HepG2 (cell line): ENCODE results near the gene NUDT3. TPM values are rescaled to one million over a fixed set of nuclear protein-coding genes. Genes with fewer than 3 reads are reported as not detected.

ENCODE experiments used
- BORCS8-MEF2B ChIP-seq: sonication (generic); formaldehyde crosslinking; IDR thresholded peaks from 2 replicates; pipeline ENCODE4 v1.8.0; 2022; ENCODE audit warnings: mild to moderate bottlenecking, missing genetic modification reagents
- CSRNP1 ChIP-seq: sonication (generic); formaldehyde crosslinking; IDR thresholded peaks from 2 replicates; pipeline ENCODE4 v1.8.1; 2023; ENCODE audit warnings: mild to moderate bottlenecking, missing genetic modification reagents
- ETV6 ChIP-seq: sonication (generic); formaldehyde crosslinking; conservative IDR thresholded peaks from 2 replicates; pipeline ENCODE4 v1.4.0; 2020; ENCODE audit warnings: missing genetic modification reagents
- FOXA1 ChIP-seq, 2 experiments: fragments of 450-650 bp in 1 of 2; sonication (generic) in 1 of 2; formaldehyde crosslinking in 1 of 2; IDR thresholded peaks; 2 replicates each; pipeline versions ENCODE4 v1.4.0 to v1.6.1; 2016 to 2020; ENCODE audit warnings: missing genetic modification reagents in 1 of 2
- FOXA3 ChIP-seq: IDR thresholded peaks from 2 replicates; pipeline ENCODE4 v1.6.1; 2016; ENCODE audit warnings: missing genetic modification reagents, missing compliant biosample characterization
- GABPB1 ChIP-seq: IDR thresholded peaks from 2 replicates; pipeline ENCODE4 v1.6.1; 2016; ENCODE audit warnings: mild to moderate bottlenecking, missing genetic modification reagents, moderate library complexity, missing compliant biosample characterization
- HES4 ChIP-seq: sonication (generic); formaldehyde crosslinking; IDR thresholded peaks from 2 replicates; pipeline ENCODE4 v1.9.0; 2021; ENCODE audit warnings: mild to moderate bottlenecking, missing genetic modification reagents, borderline replicate concordance
- MAFG ChIP-seq: sonication (generic); formaldehyde crosslinking; IDR thresholded peaks from 2 replicates; pipeline ENCODE4 v1.5.1; 2020; ENCODE audit warnings: mild to moderate bottlenecking, missing genetic modification reagents
- PCBP1 ChIP-seq: fragments of 200-400 bp; formaldehyde crosslinking; IDR thresholded peaks from 2 replicates; pipeline ENCODE4 v1.6.1; 2017; ENCODE audit warnings: mild to moderate bottlenecking, low read depth, low read length, borderline replicate concordance
- REST ChIP-seq, 2 experiments: IDR thresholded peaks; 2 replicates each; pipeline ENCODE4 v1.6.1; 2011 to 2012; ENCODE audit warnings: low read length in 2 of 2, borderline replicate concordance in 1 of 2, low read depth in 1 of 2, mild to moderate bottlenecking in 1 of 2, moderate library complexity in 1 of 2
- ZBTB34 ChIP-seq: sonication (generic); formaldehyde crosslinking; IDR thresholded peaks from 2 replicates; pipeline ENCODE4 v1.8.0; 2022; ENCODE audit warnings: mild to moderate bottlenecking, missing genetic modification reagents
- ZNF20 ChIP-seq: sonication (generic); formaldehyde crosslinking; IDR thresholded peaks from 2 replicates; pipeline ENCODE4 v1.4.0; 2020; ENCODE audit warnings: mild to moderate bottlenecking, moderate library complexity, missing genetic modification reagents
- ZNF274 ChIP-seq: sonication (generic); formaldehyde crosslinking; IDR thresholded peaks from 2 replicates; pipeline ENCODE4 v1.5.1; 2020; ENCODE audit warnings: mild to moderate bottlenecking, missing genetic modification reagents
- ZNF280B ChIP-seq: sonication (generic); formaldehyde crosslinking; IDR thresholded peaks from 2 replicates; pipeline ENCODE4 v1.5.0; 2020; ENCODE audit warnings: missing genetic modification reagents, mild to moderate bottlenecking, borderline replicate concordance
- ZNF282 ChIP-seq: fragments of 450-650 bp; IDR thresholded peaks from 2 replicates; pipeline ENCODE4 v1.6.1; 2018; ENCODE audit not compliant: partially characterized antibody
- ZNF747 ChIP-seq: sonication (generic); formaldehyde crosslinking; IDR thresholded peaks from 2 replicates; pipeline ENCODE4 v1.8.1; 2023; ENCODE audit warnings: missing genetic modification reagents, mild to moderate bottlenecking, borderline replicate concordance
- ZNF761 ChIP-seq: sonication (generic); formaldehyde crosslinking; conservative IDR thresholded peaks from 2 replicates; pipeline ENCODE4 v1.4.0; 2020; ENCODE audit warnings: mild to moderate bottlenecking, missing genetic modification reagents
- polyA plus RNA-seq, 8 experiments: library from polyadenylated mRNA; depleted of rRNA in 3 of 8; stranded (reverse) in 7 of 8; unstranded in 1 of 8; fragments of >200 nt; fragmentation: Illumina TruSeq in 4 of 8; extraction: Trizol in 4 of 8; gene quantifications; 2 replicates each; pipeline versions ENCODE4 v1.2.1 to v1.2.3, GENCODE V29; 2011 to 2016; ENCODE audit warnings: low read depth in 4 of 8, missing spikeins in 1 of 8, mixed read lengths in 1 of 8; ENCODE audit not compliant: insufficient read depth in 1 of 8
- total RNA-seq, 5 experiments: library from RNA; depleted of rRNA; stranded (reverse); fragments of >200 nt; fragmentation: Illumina TruSeq; extraction: Trizol; gene quantifications; 2 replicates each; pipeline ENCODE4 v1.2.3, GENCODE V29; 2016; ENCODE audit warnings: low read depth in 1 of 5
- TF ChIP-seq, protein P1 (sequence below): sonication (generic); formaldehyde crosslinking; IDR thresholded peaks from 2 replicates; pipeline ENCODE4 v1.8.1; 2022; ENCODE audit warnings: mild to moderate bottlenecking, missing genetic modification reagents

NUDT3 gene
- total and polyA plus RNA-seq, 2 of the 13 experiments (the other 11 are each of a cell fraction or from before 2014, with no cell fraction given): 20.2 to 20.6 TPM

GRCh38 chr6:34414999-34415858, 22.8 kb upstream of the NUDT3 start (continued):
- no peak for TF ChIP-seq ZNF280B
- no peak for TF ChIP-seq ETV6
- no peak for TF ChIP-seq ZNF761 (CRISPR knock-in tag)
- no peak for TF ChIP-seq MAFG (CRISPR knock-in tag)
- no peak for TF ChIP-seq HES4 (CRISPR knock-in tag)
- TF ChIP-seq, protein P1, sequence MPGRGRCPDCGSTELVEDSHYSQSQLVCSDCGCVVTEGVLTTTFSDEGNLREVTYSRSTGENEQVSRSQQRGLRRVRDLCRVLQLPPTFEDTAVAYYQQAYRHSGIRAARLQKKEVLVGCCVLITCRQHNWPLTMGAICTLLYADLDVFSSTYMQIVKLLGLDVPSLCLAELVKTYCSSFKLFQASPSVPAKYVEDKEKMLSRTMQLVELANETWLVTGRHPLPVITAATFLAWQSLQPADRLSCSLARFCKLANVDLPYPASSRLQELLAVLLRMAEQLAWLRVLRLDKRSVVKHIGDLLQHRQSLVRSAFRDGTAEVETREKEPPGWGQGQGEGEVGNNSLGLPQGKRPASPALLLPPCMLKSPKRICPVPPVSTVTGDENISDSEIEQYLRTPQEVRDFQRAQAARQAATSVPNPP (CRISPR knock-in tag): 0 out of 2 replicates have a peak, but pooled peaks have one; percentile 39
- no peak for TF ChIP-seq ZNF747 (CRISPR knock-in tag)
- TF ChIP-seq REST (IDR thresholded peaks at IDR 0.05; ENCODE audit: borderline replicate concordance in 1 of 2, low read depth in 1 of 2, low read length in 2 of 2): no peak
- no peak for TF ChIP-seq ZNF20
- TF ChIP-seq ZNF282: no peak
- TF ChIP-seq PCBP1: no peak
- no peak for TF ChIP-seq FOXA1 (IDR thresholded peaks at IDR 0.05)
- TF ChIP-seq FOXA1 (CRISPR knock-in tag; IDR thresholded peaks at IDR 0.05): peak; percentile 26; the same call in 1 of the 2 replicates
- no peak; the same call in 1 of the 2 replicates for TF ChIP-seq BORCS8-MEF2B (CRISPR knock-in tag)
- 0 out of 2 replicates have a peak, but pooled peaks have one; percentile 38 for TF ChIP-seq CSRNP1 (CRISPR knock-in tag)
- TF ChIP-seq GABPB1 (CRISPR knock-in tag): no peak
- TF ChIP-seq ZBTB34: peak; percentile 56; the same call in 1 of the 2 replicates
- TF ChIP-seq ZNF274 (CRISPR knock-in tag): no peak
- TF ChIP-seq FOXA3: peak; percentile 53
